ENCODE data around the gene UGT1A10.

UGT1A10 gene

DNA sequence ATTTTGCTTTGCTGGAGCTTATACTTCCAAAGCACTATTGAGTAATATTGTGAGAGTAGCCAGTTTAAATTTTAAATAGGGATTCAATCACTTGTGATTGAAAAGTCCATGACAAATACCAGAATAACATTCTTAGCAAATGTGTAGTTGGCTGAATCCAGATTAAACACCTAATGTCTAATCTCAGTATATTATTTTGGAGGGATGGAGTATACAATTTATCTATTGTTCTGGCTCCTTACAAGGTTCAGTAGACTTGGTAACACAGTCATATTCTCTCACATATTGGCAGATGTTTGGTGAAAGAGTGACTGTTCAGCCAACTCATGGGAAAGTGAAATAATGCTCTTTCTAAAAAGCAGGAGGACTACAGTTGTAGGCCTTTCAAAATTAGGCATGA lies 37.6 kb downstream of the UGT1A10 start:
- H3K9me3 Mint-ChIP-seq: no peaks in the 10 kb centered on the region
- H3K27me3 Mint-ChIP-seq (ENCODE audit: low read depth): no peaks in the 10 kb centered on the region
- H3K4me1 Mint-ChIP-seq (ENCODE audit: low read depth): no peaks in the 10 kb centered on the region
- H3K27ac Mint-ChIP-seq: no peak overlapping the region
- no peak overlapping the region for H3K4me3 Mint-ChIP-seq
- no peaks in the 10 kb centered on the region for H3K36me3 Mint-ChIP-seq (ENCODE audit: low read depth)

- H3K27ac Mint-ChIP-seq: no peak overlapping the region
- no peaks in the 10 kb centered on the region for H3K36me3 Mint-ChIP-seq (ENCODE audit: low read depth)
- no peak overlapping the region for H3K4me3 Mint-ChIP-seq
- H3K9me3 Mint-ChIP-seq: no peaks in the 10 kb centered on the region
- H3K27me3 Mint-ChIP-seq (ENCODE audit: low read depth): no peaks in the 10 kb centered on the region
- H3K4me1 Mint-ChIP-seq (ENCODE audit: low read depth): no peaks in the 10 kb centered on the region
These were observed 38.1 kb downstream of the UGT1A10 start for GRCh38 chr2:233674314-233674713.

- Mint-ChIP-seq H3K9me3 (no peaks in the 10 kb centered on the region), H3K36me3 (ENCODE audit: low read depth) (no peaks in the 10 kb centered on the region), H3K4me3 (no peak overlapping the region), H3K4me1 (ENCODE audit: low read depth) (no peaks in the 10 kb centered on the region), H3K27me3 (ENCODE audit: low read depth) (peaks cover 3% of the 10 kb centered on the region), H3K27ac (no peak overlapping the region)
These were observed 38.7 kb downstream of the UGT1A10 start for GRCh38 chr2:233674995-233675394.

- no peaks in the 10 kb centered on the region for H3K4me1 Mint-ChIP-seq (ENCODE audit: low read depth)
- no peaks in the 10 kb centered on the region for H3K9me3 Mint-ChIP-seq
- no peaks in the 10 kb centered on the region for H3K36me3 Mint-ChIP-seq (ENCODE audit: low read depth)
- H3K4me3 Mint-ChIP-seq: no peak overlapping the region
- no peak overlapping the region for H3K27ac Mint-ChIP-seq
- H3K27me3 Mint-ChIP-seq (ENCODE audit: low read depth): peaks cover 4% of the 10 kb centered on the region
These were observed 39.8 kb downstream of the UGT1A10 start for GRCh38 chr2:233676046-233676445.

- Mint-ChIP-seq H3K4me3 (no peak overlapping the region), H3K27ac (no peak overlapping the region), H3K36me3 (ENCODE audit: low read depth) (no peaks in the 10 kb centered on the region), H3K9me3 (no peaks in the 10 kb centered on the region), H3K27me3 (ENCODE audit: low read depth) (peaks cover 4% of the 10 kb centered on the region), H3K4me1 (ENCODE audit: low read depth) (no peaks in the 10 kb centered on the region)
These were observed 42.9 kb downstream of the UGT1A10 start for GRCh38 chr2:233679196-233679595.

DNA sequence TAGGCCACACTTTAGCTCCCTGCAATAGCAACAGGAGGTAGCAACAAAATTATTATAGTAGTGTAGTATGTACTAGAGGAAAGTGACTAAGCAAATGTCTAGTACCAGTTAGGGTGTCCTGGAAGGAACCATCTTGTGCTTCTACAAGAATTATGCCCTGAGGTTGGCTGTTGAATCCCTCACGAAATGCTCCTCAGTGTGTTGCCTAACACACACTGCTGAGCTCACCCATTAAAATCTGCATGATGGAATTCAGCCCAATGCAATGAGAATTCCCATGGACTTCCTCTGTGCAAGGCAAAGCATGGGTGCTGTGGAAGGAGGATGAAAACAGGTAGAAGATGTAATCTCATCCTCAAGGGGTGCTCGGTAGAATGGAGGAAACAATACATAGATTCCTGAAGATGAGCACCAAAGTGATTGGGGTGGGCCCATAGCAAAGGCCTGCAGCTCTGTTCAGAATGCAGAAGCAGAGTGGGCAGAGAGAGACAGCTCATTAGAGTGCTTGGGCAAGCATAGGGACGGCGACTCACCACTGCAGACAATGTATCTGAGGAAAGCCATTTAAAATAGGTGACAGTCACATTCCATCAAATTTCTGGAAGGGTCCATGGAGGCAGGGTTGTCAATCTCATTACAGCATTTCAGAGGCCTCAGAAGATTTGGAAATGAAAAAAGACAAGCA lies 44.3 kb downstream of the UGT1A10 start:
- Mint-ChIP-seq H3K36me3 (ENCODE audit: low read depth) (no peaks in the 10 kb centered on the region), H3K27ac (no peak overlapping the region), H3K9me3 (no peaks in the 10 kb centered on the region), H3K27me3 (ENCODE audit: low read depth) (peaks cover 4% of the 10 kb centered on the region), H3K4me1 (ENCODE audit: low read depth) (no peaks in the 10 kb centered on the region), H3K4me3 (no peak overlapping the region)

DNA sequence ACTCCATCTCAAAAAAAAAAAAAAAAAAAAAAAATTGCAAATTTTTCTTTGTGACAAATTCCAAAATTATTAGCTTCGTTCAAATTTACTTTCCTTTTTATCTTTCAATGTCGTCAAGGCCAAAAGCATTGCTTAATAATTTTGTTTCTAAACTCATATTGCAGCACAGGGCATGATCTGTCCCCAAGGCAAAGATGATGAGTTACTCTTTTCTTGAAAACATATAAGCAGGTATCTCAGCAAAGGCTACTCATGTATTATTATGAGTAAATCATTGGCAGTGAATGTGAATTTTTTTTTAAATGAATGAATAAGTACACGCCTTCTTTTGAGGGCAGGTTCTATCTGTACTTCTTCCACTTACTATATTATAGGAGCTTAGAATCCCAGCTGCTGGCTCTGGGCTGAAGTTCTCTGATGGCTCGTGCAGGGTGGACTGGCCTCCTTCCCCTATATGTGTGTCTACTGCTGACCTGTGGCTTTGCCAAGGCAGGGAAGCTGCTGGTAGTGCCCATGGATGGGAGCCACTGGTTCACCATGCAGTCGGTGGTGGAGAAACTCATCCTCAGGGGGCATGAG lies 45.4 kb downstream of the UGT1A10 start, which contains the start of gene UGT1A7:
UGT1A7 (plus strand) TSS at position 381 of the 579 bp plus-strand sequence; CDS start at position 418, 37 bp downstream.
- Mint-ChIP-seq H3K36me3 (ENCODE audit: low read depth) (no peaks in the 10 kb centered on the region), H3K27me3 (ENCODE audit: low read depth) (peaks cover 6% of the 10 kb centered on the region), H3K9me3 (no peaks in the 10 kb centered on the region), H3K27ac (no peak within 1 kb of the TSS), H3K4me1 (ENCODE audit: low read depth) (no peaks in the 10 kb centered on the region), H3K4me3 (no peak within 1 kb of the TSS)

DNA sequence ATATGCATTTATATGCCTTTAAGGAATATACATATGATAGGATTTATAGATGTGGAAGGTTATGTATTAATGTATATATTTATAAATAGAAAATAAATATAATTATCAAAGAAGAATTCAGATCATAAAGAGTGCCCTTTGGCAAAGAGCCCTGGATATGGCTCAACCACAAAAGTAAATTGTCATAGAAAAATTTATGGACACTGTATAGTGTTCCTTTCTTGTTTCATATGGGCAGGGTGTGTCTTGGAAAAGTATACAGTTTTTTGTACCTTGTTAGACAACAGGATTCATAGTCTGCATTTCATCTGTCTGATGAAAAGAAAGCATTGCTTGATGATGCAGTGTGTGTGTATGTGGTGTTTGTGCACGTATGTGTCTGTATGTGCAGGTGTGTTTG lies 48.4 kb downstream of the UGT1A10 start:
- Mint-ChIP-seq H3K27me3 (ENCODE audit: low read depth) (peaks cover 19% of the 10 kb centered on the region), H3K9me3 (no peaks in the 10 kb centered on the region), H3K27ac (no peak overlapping the region), H3K4me1 (ENCODE audit: low read depth) (no peaks in the 10 kb centered on the region), H3K36me3 (ENCODE audit: low read depth) (no peaks in the 10 kb centered on the region), H3K4me3 (no peak overlapping the region)

- Mint-ChIP-seq H3K4me1 (ENCODE audit: low read depth) (no peaks in the 10 kb centered on the region), H3K36me3 (ENCODE audit: low read depth) (no peaks in the 10 kb centered on the region), H3K27me3 (ENCODE audit: low read depth) (peaks cover 15% of the 10 kb centered on the region), H3K4me3 (no peak overlapping the region), H3K9me3 (no peaks in the 10 kb centered on the region), H3K27ac (no peak overlapping the region)
These were observed 50.7 kb downstream of the UGT1A10 start for GRCh38 chr2:233686928-233687327.

DNA sequence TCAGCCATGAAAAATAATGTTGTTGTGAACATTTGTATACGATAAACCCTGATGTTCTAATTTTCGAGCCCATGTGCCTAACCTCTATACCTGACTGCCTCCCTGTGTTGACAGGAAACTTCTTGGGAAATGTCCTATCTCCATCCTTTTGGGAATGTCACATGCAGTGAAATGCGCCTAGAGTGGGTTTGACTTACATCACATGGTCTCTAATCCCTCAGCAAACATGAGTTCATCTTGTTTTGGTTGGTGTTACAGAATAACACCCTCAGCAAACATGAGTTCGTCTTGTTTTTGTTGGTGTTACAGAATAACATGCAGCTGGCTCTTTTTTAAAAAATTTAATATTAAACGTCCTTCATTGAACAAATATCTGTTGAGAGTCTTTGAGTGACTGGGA lies 52.1 kb downstream of the UGT1A10 start:
- H3K4me1 Mint-ChIP-seq (ENCODE audit: low read depth): no peaks in the 10 kb centered on the region

DNA sequence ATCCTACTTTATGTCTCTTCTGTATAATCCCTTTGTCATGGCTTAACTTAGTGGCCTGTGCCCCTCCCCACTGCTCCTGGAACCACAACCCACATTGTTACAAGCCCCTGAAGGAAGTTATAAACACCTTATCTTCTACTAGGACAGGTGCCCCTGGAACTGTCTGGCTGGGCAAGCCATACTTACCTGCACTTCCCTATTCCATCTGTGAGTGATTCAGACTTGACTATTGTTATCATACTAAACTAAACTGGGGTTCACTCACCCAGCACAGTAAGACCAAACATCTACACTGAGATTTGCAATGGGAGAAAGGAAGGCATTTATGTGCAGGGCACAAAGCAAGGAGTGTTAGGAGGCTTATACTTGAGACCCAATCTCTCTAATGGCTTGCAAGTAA lies 52.8 kb downstream of the UGT1A10 start:
- no peaks in the 10 kb centered on the region for H3K9me3 Mint-ChIP-seq
- no peak overlapping the region for H3K27ac Mint-ChIP-seq
- no peak overlapping the region for H3K4me3 Mint-ChIP-seq
- no peaks in the 10 kb centered on the region for H3K36me3 Mint-ChIP-seq (ENCODE audit: low read depth)
- peaks cover 15% of the 10 kb centered on the region for H3K27me3 Mint-ChIP-seq (ENCODE audit: low read depth)
- no peaks in the 10 kb centered on the region for H3K4me1 Mint-ChIP-seq (ENCODE audit: low read depth)

More for the DNA sequence above, 52.1 kb downstream of the UGT1A10 start:
- H3K4me3 Mint-ChIP-seq: no peak overlapping the region
- no peaks in the 10 kb centered on the region for H3K36me3 Mint-ChIP-seq (ENCODE audit: low read depth)
- no peak overlapping the region for H3K27ac Mint-ChIP-seq
- peaks cover 15% of the 10 kb centered on the region for H3K27me3 Mint-ChIP-seq (ENCODE audit: low read depth)
- H3K9me3 Mint-ChIP-seq: no peaks in the 10 kb centered on the region

GRCh38 chr2:233689501-233689900 lies 53.3 kb downstream of the UGT1A10 start:
- no peak overlapping the region for H3K27ac Mint-ChIP-seq
- H3K36me3 Mint-ChIP-seq (ENCODE audit: low read depth): no peaks in the 10 kb centered on the region
- no peaks in the 10 kb centered on the region for H3K4me1 Mint-ChIP-seq (ENCODE audit: low read depth)
- no peak overlapping the region for H3K4me3 Mint-ChIP-seq
- peaks cover 15% of the 10 kb centered on the region for H3K27me3 Mint-ChIP-seq (ENCODE audit: low read depth)
- H3K9me3 Mint-ChIP-seq: no peaks in the 10 kb centered on the region

DNA sequence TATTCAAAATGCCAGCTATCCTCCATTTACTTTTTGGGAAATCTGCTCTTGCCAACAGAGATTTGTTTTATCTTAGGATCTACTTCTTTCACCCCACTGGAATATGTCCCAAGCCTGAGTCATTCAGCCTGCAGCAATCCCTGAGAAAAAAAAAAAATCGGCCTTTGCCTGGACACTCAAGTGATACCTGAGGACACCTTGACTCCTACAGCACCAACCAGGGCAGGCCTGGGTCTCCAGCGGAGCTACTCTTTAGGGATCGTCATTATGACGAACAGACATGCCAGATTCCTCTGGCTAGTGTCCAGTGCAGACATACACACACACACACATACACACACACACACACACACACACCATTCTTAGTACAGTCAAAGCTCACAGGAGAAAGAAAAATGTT lies 54.2 kb downstream of the UGT1A10 start:
- H3K27me3 Mint-ChIP-seq (ENCODE audit: low read depth): peaks cover 15% of the 10 kb centered on the region
- H3K36me3 Mint-ChIP-seq (ENCODE audit: low read depth): no peaks in the 10 kb centered on the region
- H3K9me3 Mint-ChIP-seq: no peaks in the 10 kb centered on the region
- H3K4me3 Mint-ChIP-seq: no peak overlapping the region
- no peak overlapping the region for H3K27ac Mint-ChIP-seq
- no peaks in the 10 kb centered on the region for H3K4me1 Mint-ChIP-seq (ENCODE audit: low read depth)

- Mint-ChIP-seq H3K27me3 (ENCODE audit: low read depth) (peaks cover 11% of the 10 kb centered on the region), H3K4me1 (ENCODE audit: low read depth) (no peaks in the 10 kb centered on the region), H3K9me3 (no peaks in the 10 kb centered on the region), H3K27ac (no peak overlapping the region), H3K36me3 (ENCODE audit: low read depth) (no peaks in the 10 kb centered on the region), H3K4me3 (no peak overlapping the region)
These were observed 55.5 kb downstream of the UGT1A10 start for GRCh38 chr2:233691443-233692433.

Measured in T-helper 1 cell treated with Interleukin-12 subunit alpha and Interleukin-12 subunit beta and Interleukin-4 antibody, amounts not matched to agents 30 μg/mL and 1 μg/mL, for 36 hours (primary cell).